ENCODE results near the gene CADM1.
A peak's percentile ranks its signal among the peaks of the same experiment; 100 is the strongest.

CADM1 gene

GRCh38 chr11:115506954-115507675, 2.9 kb upstream of the CADM1 start:
- peaks cover 26% of the 10 kb centered on the region for H3K27me3 ChIP-seq (ENCODE audit: insufficient read depth, insufficient read length)
- TF ChIP-seq YY1 (IDR thresholded peaks at IDR 0.05; ENCODE audit: insufficient read depth, insufficient read length) (no peak), SUZ12 (IDR thresholded peaks at IDR 0.05; ENCODE audit: extremely low read depth, insufficient read depth, insufficient read length) (no peak), ZNF274 (IDR thresholded peaks at IDR 0.05; ENCODE audit: low read depth, low read length) (no peak)
- H3K9ac ChIP-seq (ENCODE audit: insufficient read length, low read depth): no peak overlapping the region
- H3K36me3 ChIP-seq (ENCODE audit: insufficient read depth, insufficient read length, low read length): no peaks in the 10 kb centered on the region
- H3K9me3 ChIP-seq (ENCODE audit: insufficient read depth, low read length): no peaks in the 10 kb centered on the region
- no peaks in the 10 kb centered on the region for H3K4me1 ChIP-seq (ENCODE audit: insufficient read depth, insufficient read length)
- H3K4me3 ChIP-seq (ENCODE audit: insufficient read length, low read depth): no peak overlapping the region
- no peak for DNase-seq (ENCODE audit: low read depth, low spot score)

GRCh38 chr11:115505175-115505574, 960 bp upstream of the CADM1 start:
- no peak for TF ChIP-seq ZNF274 (IDR thresholded peaks at IDR 0.05; ENCODE audit: low read depth, low read length)
- TF ChIP-seq YY1 (IDR thresholded peaks at IDR 0.05; ENCODE audit: insufficient read depth, insufficient read length): no peak
- TF ChIP-seq SUZ12 (IDR thresholded peaks at IDR 0.05; ENCODE audit: extremely low read depth, insufficient read depth, insufficient read length): no peak
- Histone ChIP-seq H3K4me3 (ENCODE audit: insufficient read length, low read depth) (peak overlapping the region; percentile 54), H3K27me3 (ENCODE audit: insufficient read depth, insufficient read length) (peaks cover 38% of the 10 kb centered on the region), H3K9ac (ENCODE audit: insufficient read length, low read depth) (peak overlapping the region; percentile 76), H3K36me3 (ENCODE audit: insufficient read depth, insufficient read length, low read length) (no peaks in the 10 kb centered on the region), H3K9me3 (ENCODE audit: insufficient read depth, low read length) (no peaks in the 10 kb centered on the region), H3K4me1 (ENCODE audit: insufficient read depth, insufficient read length) (peaks cover 3% of the 10 kb centered on the region)
- no peak for DNase-seq (ENCODE audit: low read depth, low spot score)

GRCh38 chr11:115503886-115504275, 334 bp downstream of the CADM1 start:
- Histone ChIP-seq H3K9ac (ENCODE audit: insufficient read length, low read depth) (peak overlapping the region; percentile 77), H3K9me3 (ENCODE audit: insufficient read depth, low read length) (no peaks in the 10 kb centered on the region), H3K36me3 (ENCODE audit: insufficient read depth, insufficient read length, low read length) (no peaks in the 10 kb centered on the region), H3K27me3 (ENCODE audit: insufficient read depth, insufficient read length) (peaks cover 38% of the 10 kb centered on the region), H3K4me1 (ENCODE audit: insufficient read depth, insufficient read length) (peaks cover 3% of the 10 kb centered on the region), H3K4me3 (ENCODE audit: insufficient read length, low read depth) (peak overlapping the region; percentile 77)
- DNase-seq (ENCODE audit: low read depth, low spot score): no peak
- TF ChIP-seq SUZ12 (IDR thresholded peaks at IDR 0.05; ENCODE audit: extremely low read depth, insufficient read depth, insufficient read length) (no peak), ZNF274 (IDR thresholded peaks at IDR 0.05; ENCODE audit: low read depth, low read length) (no peak), YY1 (IDR thresholded peaks at IDR 0.05; ENCODE audit: insufficient read depth, insufficient read length) (no peak)

GRCh38 chr11:115503083-115503885, 931 bp downstream of the CADM1 start:
- H3K27me3 ChIP-seq (ENCODE audit: insufficient read depth, insufficient read length): peaks cover 38% of the 10 kb centered on the region
- peak overlapping the region; percentile 77 for H3K9ac ChIP-seq (ENCODE audit: insufficient read length, low read depth)
- peak; percentile 55 for DNase-seq (ENCODE audit: low read depth, low spot score)
- no peak for TF ChIP-seq ZNF274 (IDR thresholded peaks at IDR 0.05; ENCODE audit: low read depth, low read length)
- TF ChIP-seq SUZ12 (IDR thresholded peaks at IDR 0.05; ENCODE audit: extremely low read depth, insufficient read depth, insufficient read length): no peak
- no peak for TF ChIP-seq YY1 (IDR thresholded peaks at IDR 0.05; ENCODE audit: insufficient read depth, insufficient read length)
- peak overlapping the region; percentile 77 for H3K4me3 ChIP-seq (ENCODE audit: insufficient read length, low read depth)
- H3K4me1 ChIP-seq (ENCODE audit: insufficient read depth, insufficient read length): peaks cover 3% of the 10 kb centered on the region
- peaks cover 3% of the 10 kb centered on the region for H3K36me3 ChIP-seq (ENCODE audit: insufficient read depth, insufficient read length, low read length)
- H3K9me3 ChIP-seq (ENCODE audit: insufficient read depth, low read length): no peaks in the 10 kb centered on the region

GRCh38 chr11:115502636-115503082, 1.6 kb downstream of the CADM1 start:
- DNase-seq (ENCODE audit: low read depth, low spot score): no peak
- Histone ChIP-seq H3K9ac (ENCODE audit: insufficient read length, low read depth) (peak overlapping the region; percentile 74), H3K27me3 (ENCODE audit: insufficient read depth, insufficient read length) (peaks cover 38% of the 10 kb centered on the region), H3K4me1 (ENCODE audit: insufficient read depth, insufficient read length) (peaks cover 3% of the 10 kb centered on the region), H3K9me3 (ENCODE audit: insufficient read depth, low read length) (no peaks in the 10 kb centered on the region), H3K36me3 (ENCODE audit: insufficient read depth, insufficient read length, low read length) (peaks cover 4% of the 10 kb centered on the region), H3K4me3 (ENCODE audit: insufficient read length, low read depth) (peak overlapping the region; percentile 77)
- TF ChIP-seq SUZ12 (IDR thresholded peaks at IDR 0.05; ENCODE audit: extremely low read depth, insufficient read depth, insufficient read length) (no peak), YY1 (IDR thresholded peaks at IDR 0.05; ENCODE audit: insufficient read depth, insufficient read length) (no peak), ZNF274 (IDR thresholded peaks at IDR 0.05; ENCODE audit: low read depth, low read length) (no peak)

- Histone ChIP-seq H3K9me3 (ENCODE audit: insufficient read depth, low read length) (no peaks in the 10 kb centered on the region), H3K27me3 (ENCODE audit: insufficient read depth, insufficient read length) (peaks cover 35% of the 10 kb centered on the region), H3K9ac (ENCODE audit: insufficient read length, low read depth) (peak overlapping the region; percentile 74), H3K4me3 (ENCODE audit: insufficient read length, low read depth) (peak overlapping the region; percentile 77), H3K4me1 (ENCODE audit: insufficient read depth, insufficient read length) (peaks cover 3% of the 10 kb centered on the region), H3K36me3 (ENCODE audit: insufficient read depth, insufficient read length, low read length) (peaks cover 4% of the 10 kb centered on the region)
- TF ChIP-seq SUZ12 (IDR thresholded peaks at IDR 0.05; ENCODE audit: extremely low read depth, insufficient read depth, insufficient read length): no peak
- no peak for TF ChIP-seq ZNF274 (IDR thresholded peaks at IDR 0.05; ENCODE audit: low read depth, low read length)
- TF ChIP-seq YY1 (IDR thresholded peaks at IDR 0.05; ENCODE audit: insufficient read depth, insufficient read length): no peak
- DNase-seq (ENCODE audit: low read depth, low spot score): no peak
These were observed 2.2 kb downstream of the CADM1 start for GRCh38 chr11:115501893-115502589.

Data from NT2/D1 (cell line).